ENCODE measurements around the gene ARMC3.
A peak's percentile ranks its signal among the peaks of the same experiment; 100 is the strongest.

- no peak for TF ChIP-seq MEF2A (IDR thresholded peaks at IDR 0.05; ENCODE audit: control insufficient read depth, low read depth, low read length)
- TF ChIP-seq, protein P1, sequence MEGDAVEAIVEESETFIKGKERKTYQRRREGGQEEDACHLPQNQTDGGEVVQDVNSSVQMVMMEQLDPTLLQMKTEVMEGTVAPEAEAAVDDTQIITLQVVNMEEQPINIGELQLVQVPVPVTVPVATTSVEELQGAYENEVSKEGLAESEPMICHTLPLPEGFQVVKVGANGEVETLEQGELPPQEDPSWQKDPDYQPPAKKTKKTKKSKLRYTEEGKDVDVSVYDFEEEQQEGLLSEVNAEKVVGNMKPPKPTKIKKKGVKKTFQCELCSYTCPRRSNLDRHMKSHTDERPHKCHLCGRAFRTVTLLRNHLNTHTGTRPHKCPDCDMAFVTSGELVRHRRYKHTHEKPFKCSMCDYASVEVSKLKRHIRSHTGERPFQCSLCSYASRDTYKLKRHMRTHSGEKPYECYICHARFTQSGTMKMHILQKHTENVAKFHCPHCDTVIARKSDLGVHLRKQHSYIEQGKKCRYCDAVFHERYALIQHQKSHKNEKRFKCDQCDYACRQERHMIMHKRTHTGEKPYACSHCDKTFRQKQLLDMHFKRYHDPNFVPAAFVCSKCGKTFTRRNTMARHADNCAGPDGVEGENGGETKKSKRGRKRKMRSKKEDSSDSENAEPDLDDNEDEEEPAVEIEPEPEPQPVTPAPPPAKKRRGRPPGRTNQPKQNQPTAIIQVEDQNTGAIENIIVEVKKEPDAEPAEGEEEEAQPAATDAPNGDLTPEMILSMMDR (IDR thresholded peaks at IDR 0.05 in 2 of 3, conservative IDR thresholded peaks at IDR 0.05 in 1 of 3; ENCODE audit: insufficient read depth in 2 of 3, low read depth in 1 of 3, low read length in 3 of 3) = peak; percentile 77 to 93 (median 88)
- TF ChIP-seq XRCC5 (IDR thresholded peaks at IDR 0.05; ENCODE audit: low read depth, low read length) = peak; percentile 57; the same call in 1 of the 2 replicates
- no peak for TF ChIP-seq ESRRB (CRISPR knock-in tag; IDR thresholded peaks at IDR 0.05; ENCODE audit: borderline replicate concordance)
- no peak for TF ChIP-seq FOXJ3 (CRISPR knock-in tag; IDR thresholded peaks at IDR 0.05)
- no peak for TF ChIP-seq CHD2 (IDR thresholded peaks at IDR 0.05; ENCODE audit: low read depth, low read length)
- no peak for TF ChIP-seq ZNF274 (IDR thresholded peaks at IDR 0.05; ENCODE audit: borderline replicate concordance, low read depth, low read length)
- TF ChIP-seq GABPA (tag; conservative IDR thresholded peaks at IDR 0.05; ENCODE audit: low read depth) = no peak
- TF ChIP-seq BMI1 (IDR thresholded peaks at IDR 0.05; ENCODE audit: low read length) = no peak
- TF ChIP-seq, protein P2, sequence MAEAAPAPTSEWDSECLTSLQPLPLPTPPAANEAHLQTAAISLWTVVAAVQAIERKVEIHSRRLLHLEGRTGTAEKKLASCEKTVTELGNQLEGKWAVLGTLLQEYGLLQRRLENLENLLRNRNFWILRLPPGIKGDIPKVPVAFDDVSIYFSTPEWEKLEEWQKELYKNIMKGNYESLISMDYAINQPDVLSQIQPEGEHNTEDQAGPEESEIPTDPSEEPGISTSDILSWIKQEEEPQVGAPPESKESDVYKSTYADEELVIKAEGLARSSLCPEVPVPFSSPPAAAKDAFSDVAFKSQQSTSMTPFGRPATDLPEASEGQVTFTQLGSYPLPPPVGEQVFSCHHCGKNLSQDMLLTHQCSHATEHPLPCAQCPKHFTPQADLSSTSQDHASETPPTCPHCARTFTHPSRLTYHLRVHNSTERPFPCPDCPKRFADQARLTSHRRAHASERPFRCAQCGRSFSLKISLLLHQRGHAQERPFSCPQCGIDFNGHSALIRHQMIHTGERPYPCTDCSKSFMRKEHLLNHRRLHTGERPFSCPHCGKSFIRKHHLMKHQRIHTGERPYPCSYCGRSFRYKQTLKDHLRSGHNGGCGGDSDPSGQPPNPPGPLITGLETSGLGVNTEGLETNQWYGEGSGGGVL (CRISPR knock-in tag; IDR thresholded peaks at IDR 0.05) = no peak
- no peak for TF ChIP-seq TBL1XR1 (IDR thresholded peaks at IDR 0.05; ENCODE audit: low read length in 2 of 2)
- TF ChIP-seq EZH2 (IDR thresholded peaks at IDR 0.05; ENCODE audit: borderline replicate concordance, low read depth, low read length) = no peak
- TF ChIP-seq TAF1 (IDR thresholded peaks at IDR 0.05; ENCODE audit: control insufficient read depth, extremely low read depth, insufficient read depth, low read length, severe bottlenecking) = no peak
These were observed 140.3 kb downstream of the ARMC3 start for GRCh38 chr10:23067939-23068775.

All from K562 (cell line).